ENCODE measurements around the gene SORCS2.

SORCS2 gene

GRCh38 chr4:7192252-7193029 is at the start of gene SORCS2:
TSS of gene SORCS2 (plus strand) at chr4:7192538.
- FAIRE-seq = no peak

- no peak for FAIRE-seq
These were observed 47.7 kb upstream of the SORCS2 start for GRCh38 chr4:7144374-7145290.

- no peak for FAIRE-seq
These were observed 46.9 kb upstream of the SORCS2 start for GRCh38 chr4:7145291-7145934.

DNA sequence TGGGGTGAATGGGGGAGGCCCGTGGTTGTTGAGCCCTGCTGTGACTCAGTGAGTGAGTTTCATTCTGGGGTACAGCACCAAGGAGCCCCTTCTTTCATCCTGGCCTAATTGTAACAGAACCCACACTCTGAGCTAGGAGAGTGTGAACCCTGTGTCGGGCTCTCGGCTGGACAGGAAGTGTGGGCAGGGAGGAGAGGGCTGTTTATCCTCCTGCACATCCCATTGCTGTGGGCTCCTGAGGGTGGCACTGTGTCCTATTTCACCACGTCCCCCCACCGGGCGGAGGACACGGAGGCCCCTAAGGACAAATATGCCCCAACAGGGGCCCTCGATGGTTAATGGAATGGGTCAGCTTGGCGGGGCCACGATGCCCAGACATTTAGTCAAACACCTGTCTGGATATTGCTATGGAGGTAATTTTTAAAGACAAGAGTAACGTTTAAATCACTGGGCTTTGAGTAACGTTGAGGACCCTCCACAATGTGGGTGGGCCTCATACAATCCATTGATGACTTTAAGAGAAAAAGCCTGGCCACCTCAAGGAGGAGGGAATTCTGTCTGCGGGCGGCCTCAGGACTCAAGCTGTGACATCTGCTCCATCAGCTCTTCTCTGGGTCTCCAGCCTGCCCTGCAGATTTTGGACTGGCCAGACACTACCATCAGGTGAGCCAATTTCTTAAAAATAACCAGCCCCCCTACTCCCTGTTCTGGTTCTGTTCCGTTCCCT is 46.1 kb upstream of the SORCS2 start:
- FAIRE-seq = no peak

- no peak for FAIRE-seq
These were observed 45.6 kb upstream of the SORCS2 start for GRCh38 chr4:7146786-7147115.

DNA sequence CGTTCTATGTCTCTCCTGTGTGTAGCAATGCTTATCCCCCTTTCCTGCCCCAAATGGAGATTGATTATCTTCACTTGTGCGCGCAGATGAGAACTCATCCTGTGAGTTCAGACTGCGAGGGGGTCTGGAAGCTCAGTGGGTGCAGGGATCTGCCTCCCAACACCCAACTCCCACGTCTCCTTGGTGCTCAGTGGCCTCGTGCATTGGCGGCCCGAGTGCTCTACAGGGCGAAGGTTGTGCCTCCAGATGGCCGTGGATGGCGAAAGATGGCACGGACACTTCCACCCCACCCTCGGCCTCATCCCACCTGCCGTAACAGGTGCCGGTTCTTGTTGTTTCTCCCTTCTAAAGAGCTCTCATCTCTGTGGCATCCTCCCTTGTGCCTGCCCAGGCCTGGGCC is 45.1 kb upstream of the SORCS2 start:
- FAIRE-seq = no peak

GRCh38 chr4:7147661-7148310 is 44.6 kb upstream of the SORCS2 start:
- FAIRE-seq = no peak

- no peak for FAIRE-seq
These were observed 44.0 kb upstream of the SORCS2 start for GRCh38 chr4:7148337-7148736.

GRCh38 chr4:7150036-7150635 is 42.2 kb upstream of the SORCS2 start:
- no peak for FAIRE-seq

GRCh38 chr4:7151668-7152227 is 40.6 kb upstream of the SORCS2 start:
- FAIRE-seq = no peak

DNA sequence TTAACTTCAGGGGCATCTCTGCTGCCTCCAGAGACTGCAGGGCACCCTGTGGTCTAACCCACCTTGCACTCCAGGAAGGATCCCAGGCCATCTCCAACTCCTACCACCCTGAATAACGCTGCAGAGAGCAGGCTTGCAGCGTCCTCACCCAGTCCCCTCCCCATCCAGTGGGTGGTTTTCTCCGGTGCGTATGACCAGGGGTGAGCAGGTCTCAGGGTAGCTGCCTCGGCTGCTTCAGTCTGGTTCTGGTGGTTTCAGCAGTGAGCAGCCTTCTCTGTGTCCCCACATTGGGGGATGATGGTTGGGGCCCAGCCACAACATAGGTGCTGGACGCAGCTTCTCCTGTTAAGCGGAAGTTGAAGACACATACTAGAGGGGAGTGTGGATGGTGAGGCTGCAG is 38.6 kb upstream of the SORCS2 start:
- no peak for FAIRE-seq

DNA sequence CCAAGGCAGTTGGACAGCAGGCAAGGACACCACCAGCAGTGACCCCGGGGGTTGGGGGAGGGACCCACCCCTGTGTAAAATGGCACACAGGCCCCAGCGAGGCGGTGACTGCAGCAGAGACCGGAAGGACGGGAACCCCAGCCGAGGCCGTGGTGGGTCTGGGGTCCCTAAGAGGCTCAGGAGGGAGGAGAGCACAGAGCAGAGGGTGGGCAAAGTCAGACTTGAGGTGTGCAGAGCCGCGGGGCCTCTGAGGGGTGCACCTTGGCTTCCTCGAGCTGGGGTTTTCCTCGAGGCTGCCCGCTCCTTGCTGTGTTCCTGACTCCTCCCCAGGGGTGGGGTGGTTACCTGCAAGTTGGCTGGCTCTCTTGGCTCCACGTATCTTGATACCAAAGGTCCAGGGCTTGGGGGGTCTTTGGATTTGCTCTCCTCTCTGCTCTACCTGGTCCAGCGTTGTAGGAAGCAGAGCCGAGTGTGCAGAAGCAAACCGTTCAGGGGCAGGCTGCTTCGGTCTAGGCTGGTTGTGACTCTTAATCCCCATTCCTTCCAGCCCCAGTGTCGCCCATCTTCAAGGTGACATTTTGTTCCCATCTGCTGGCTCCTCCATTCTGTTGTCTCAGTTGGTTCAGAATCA is 37.9 kb upstream of the SORCS2 start:
- FAIRE-seq = no peak

DNA sequence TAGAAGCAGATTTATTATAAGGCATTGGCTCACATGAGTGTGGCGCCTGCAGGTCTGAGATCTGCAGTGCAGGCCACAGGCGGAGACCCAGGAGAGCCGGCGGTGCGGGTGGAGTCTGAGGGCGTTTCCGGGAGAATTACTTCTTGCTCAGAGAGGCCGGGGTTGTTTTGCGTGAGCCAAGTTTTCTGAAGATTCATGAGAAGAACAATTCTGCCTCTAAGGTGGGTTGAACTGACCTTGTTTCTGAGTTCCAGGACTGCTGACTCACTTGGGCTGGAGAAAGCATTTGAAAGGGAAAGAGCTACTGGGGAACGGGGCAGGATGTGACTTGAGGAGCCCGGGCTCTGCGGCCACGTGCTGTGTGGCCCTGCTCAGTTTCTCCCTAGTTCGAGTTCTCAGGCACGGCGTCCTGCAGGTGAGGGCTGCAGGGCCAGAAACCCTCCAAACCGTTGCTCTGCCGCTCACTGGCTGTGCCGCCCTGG is 36.7 kb upstream of the SORCS2 start:
- FAIRE-seq = no peak

DNA sequence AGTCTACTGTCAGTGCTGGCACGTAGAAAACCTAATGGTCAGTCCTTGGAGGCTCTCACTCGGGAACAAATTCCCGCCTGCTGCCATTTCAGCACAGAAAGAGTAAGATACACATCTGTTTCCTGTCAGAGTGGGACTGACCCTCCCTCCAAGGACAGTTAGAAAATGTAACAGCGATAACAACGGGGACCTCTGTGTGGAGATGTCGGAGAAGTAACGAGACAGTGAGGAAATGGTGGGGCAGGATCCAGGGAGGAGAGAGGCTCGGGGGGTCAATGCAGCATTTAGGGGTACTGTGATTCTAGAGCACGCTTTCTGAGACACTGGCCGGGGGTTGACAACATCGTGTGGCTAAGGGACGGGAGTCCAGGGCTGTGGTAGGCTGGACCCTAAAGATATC is 36.0 kb upstream of the SORCS2 start:
- no peak for FAIRE-seq

GRCh38 chr4:7156761-7157488 is 35.4 kb upstream of the SORCS2 start:
- FAIRE-seq = no peak

DNA sequence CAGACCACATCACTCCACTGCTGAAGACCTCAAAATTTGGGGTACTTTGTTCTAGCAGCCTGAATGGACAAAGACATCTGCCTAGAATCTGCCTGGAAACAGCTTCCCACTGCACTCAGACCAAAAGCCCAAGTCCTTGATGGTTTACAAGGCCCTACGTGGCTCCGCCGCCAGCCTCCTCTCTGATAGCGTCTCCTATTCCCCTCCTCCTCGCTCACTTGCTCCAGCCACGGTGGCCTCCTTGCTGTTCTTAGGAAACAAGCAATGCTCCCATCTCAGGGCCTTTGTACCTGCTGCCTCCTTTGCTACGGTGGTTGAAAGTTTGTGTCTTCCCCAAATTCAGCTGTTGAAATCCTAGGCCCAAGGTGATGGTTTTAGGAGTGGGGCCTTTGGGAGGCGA is 34.7 kb upstream of the SORCS2 start:
- FAIRE-seq = no peak

DNA sequence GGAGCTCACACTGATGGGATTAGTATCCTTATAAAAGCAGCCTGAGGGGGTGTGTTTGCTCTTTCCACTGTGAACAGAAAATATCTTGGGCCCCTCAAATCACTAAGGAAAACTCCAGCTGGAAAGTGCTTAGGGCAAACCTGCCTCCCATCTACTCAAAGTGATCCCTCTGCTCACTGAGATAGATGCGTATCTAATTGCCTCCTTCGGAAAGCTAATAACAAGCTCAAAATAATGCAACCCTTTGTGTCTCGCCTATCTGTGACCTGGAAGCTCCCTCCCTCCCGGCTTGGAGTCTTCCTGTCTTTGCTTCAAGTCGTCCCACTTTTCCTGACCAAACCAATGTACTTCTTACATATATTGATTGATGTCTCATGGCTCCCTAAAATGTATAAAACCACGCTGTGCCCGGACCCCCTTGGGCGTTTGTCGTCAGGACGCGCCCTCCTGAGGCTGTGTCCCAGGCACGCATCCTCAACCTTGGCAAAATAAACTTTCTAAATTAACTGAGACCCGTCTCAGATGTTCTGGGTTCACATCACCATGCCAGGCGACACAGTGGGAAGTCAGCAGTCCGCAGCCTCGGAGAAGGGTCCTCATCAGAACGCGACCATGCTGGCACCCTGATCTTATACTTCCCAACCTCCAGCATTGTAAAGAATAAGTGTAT is 34.1 kb upstream of the SORCS2 start:
- FAIRE-seq = no peak

- FAIRE-seq = no peak
These were observed 33.3 kb upstream of the SORCS2 start for GRCh38 chr4:7158991-7159390.

GRCh38 chr4:7159923-7160322 is 32.4 kb upstream of the SORCS2 start:
- no peak for FAIRE-seq

DNA sequence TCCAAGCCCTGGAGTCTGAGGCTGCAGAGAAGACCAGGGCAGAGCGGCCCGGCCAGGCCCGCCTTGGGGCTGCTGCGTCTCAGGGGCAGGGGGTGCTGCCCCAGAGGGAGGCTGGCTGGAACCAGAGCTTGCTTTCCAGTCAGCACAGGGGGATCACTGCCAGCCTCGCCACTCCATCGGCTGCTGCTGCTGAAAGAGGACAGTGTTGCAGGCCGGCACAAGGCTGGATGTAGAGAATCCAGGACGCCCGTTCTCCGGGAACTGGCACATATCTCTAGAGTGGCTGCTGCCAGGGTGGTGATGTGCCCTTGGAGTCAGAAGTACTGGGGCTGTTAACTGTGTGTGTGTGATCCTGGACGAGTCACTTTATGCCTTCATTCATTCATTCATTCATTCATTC is 31.9 kb upstream of the SORCS2 start:
- FAIRE-seq = no peak
